NOMO-1 treated with DMSO at 0.1 percent for 48 hours (cell line): ENCODE measurements around the gene TAPBP.
"Not testable (repeated sequence)": the region's sequence is repeated elsewhere in the genome, so short reads cannot be mapped to it uniquely, and the experiment has no call there.

ENCODE experiments used
- DNase-seq: peaks from one replicate; lab custom pipeline; 2025; ENCODE audit not compliant: unreplicated experiment; lab: John Stamatoyannopoulos, UW

Gene TAPBP

DNA sequence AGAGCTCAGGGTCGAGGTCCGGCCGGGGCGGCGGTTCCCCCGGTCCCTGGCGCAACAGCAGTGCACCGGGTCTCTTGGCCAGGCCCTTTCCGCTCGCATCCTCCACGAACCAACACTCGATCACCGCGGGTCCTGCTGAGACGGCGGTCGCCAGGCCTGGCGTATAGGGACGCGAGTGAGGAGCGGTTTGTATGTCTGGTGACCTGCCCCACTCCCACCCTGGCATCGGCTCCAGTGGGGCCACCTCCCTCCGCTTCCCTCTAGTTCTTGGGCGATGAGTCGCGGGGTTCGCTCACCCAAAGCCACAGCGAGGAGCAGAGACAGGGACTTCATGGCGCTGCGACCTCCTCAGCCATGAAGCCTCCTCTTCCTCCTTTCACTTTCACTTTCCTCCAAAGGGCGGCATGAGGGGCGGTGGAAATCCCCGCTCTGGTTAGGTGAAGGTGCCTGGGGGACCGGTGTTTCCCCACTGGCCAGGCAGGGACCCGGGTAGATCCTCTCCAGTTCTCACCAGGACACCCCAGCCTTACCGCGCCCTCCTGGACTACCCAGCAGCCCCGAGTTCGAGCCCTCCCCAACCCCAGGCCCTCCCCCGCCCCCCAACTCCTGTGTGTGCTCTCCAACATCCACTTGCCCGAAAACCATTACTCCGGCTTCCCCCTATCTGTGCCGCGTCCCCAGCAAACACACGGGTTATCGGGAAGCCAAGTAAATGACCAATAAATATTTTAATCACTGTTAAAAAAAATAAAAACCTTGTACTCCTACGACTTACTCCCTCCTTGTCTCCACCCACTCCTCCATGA lies at the start of gene TAPBP:
Gene TAPBP, minus strand, starts transcription at position 370 of the 806 bp plus-strand sequence. Its CDS starts 37 bp downstream, at position 333.
- peak; percentile 62 for DNase-seq

DNA sequence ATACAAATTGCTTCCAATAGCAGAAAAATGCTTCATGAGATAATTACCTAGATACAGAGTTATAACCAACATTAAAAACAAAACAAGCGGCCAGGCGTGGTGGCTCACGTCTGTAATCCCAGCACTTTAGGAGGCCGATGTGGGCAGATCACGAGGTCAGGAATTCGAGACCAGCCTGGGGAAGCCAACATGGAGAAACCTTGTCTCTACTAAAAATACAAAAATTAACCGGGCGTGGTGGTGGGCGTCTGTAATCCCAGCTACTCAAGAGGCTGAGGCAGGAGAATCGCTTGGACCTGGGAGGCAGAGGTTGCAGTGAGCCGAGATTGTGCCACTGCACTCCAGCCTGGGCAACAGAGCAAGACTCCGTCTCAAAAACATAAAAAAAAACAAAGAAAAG lies 49.6 kb upstream of the TAPBP start:
- not testable (repeated sequence) for DNase-seq

DNA sequence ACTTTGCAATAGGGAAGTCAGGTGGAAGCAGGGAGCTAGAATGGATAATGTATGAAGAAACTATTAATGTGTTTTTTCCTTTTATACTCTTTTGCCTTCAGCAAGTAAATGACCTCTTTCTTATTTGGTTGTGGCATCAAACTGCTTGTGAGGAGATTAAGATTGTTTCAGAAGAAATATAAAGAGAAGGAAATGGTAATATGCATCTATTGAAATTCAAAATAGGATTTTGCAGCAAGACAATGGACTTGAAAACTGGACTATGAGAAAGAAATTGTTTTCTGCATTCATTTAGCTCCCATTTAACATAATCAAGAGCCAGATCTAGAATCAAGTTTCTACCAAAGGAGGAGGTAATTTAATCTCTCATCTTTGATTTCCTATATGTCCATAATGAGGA lies 45.5 kb upstream of the TAPBP start:
- DNase-seq: no peak

DNA sequence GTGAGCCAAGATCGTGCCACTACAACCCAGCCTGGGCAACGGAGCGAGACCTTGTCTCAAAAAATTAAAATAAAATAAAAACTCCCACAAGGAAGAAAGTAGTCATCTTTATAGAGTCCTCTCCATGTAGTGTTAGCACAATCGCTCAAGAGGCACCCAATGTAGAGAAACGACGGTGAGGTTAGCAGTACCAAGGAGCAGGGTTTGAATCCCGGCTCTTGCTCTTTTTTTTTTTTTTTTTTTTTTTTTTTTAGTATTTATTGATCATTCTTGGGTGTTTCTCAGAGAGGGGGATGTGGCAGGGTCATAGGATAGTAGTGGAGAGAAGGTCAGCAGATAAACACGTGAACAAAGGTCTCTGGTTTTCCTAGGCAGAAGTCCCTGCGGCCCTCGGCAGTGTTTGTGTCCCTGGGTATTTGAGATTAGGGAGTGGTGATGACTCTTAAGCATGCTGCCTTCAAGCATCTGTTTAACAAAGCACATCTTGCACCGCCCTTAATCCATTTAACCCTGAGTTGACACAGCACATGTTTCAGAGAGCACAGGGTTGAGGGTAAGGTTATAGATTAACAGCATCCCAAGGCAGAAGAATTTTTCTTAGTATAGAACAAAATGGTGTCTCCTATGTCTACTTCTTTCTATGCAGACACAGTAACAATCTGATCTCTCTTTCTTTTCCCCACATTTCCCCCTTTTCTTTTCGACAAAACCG lies 43.4 kb upstream of the TAPBP start:
- DNase-seq: not testable (repeated sequence)

DNA sequence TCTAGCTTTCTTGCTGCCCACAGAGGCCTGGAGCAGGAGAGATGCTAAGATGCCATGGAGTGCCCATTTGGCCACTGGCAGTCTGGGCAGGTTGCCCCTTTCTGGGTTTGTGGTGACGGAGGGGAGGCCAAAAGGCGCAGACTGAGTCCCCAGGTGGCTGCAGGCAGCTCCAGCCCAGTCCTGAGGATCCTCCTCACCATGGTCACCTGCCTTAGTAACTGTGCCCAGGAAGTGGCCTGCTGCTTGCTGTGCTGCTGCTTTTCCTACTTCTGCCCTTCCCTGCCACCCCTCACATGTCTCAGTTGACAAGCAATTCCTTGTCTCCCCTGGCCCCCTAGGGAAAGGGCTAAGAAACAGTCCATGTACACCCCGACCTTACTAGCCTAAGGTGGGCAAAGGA lies 42.4 kb upstream of the TAPBP start:
- no peak for DNase-seq

DNA sequence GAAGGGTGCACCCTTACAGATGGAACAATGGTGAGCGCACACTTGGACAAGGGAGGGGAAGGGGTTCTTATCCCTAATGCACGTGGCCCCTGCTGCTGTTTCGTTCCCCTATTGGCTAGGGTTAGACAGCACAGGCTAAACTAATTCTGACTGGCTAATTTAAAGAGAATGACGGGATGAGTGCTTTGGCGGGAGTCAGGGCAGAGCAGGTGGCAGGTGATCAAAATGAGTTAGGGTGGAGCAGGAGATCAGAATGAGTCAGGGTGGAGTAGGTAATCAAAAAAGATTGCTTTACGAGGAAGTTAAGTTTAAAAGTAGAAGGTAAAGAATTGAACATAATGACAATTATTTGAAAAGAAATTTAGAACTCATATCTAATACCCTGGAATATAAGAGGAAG lies 42.0 kb upstream of the TAPBP start:
- DNase-seq: not testable (repeated sequence)

DNA sequence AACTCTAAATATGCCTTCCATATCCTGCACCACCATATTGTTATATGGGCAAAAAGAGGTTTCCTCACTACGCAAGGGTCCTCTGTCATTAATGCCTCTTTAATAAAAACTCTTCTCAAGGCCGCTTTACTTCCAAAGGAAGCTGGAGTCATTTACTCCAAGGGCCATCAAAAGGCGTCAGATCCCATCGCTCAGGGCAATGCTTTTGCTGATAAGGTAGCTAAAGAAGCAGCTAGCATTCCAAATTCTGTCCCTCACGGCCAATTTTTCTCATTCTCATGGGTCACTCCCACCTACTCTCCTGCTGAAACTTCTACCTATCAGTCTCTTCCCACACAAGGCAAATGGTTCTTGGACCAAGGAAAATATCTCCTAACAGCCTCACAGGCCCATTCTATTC lies 33.9 kb upstream of the TAPBP start:
- no peak for DNase-seq

DNA sequence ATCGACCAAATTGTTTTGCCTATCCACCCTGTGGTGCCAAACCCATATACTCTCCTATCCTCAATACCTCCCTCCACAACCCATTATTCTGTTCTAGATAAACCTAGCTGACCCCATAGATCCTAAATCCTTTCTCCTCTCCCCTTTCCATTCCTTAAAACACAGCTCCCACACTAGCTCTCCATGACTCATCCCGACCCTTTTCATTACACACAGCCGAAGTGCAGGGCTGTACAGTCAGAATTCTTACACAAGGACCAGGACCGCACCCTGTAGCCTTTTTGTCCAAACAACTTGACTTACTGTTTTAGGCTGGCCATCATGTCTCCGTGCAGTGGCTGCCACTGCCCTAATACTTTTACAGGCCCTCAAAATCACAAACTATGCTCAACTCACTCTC lies 33.1 kb upstream of the TAPBP start:
- DNase-seq: not testable (repeated sequence)

DNA sequence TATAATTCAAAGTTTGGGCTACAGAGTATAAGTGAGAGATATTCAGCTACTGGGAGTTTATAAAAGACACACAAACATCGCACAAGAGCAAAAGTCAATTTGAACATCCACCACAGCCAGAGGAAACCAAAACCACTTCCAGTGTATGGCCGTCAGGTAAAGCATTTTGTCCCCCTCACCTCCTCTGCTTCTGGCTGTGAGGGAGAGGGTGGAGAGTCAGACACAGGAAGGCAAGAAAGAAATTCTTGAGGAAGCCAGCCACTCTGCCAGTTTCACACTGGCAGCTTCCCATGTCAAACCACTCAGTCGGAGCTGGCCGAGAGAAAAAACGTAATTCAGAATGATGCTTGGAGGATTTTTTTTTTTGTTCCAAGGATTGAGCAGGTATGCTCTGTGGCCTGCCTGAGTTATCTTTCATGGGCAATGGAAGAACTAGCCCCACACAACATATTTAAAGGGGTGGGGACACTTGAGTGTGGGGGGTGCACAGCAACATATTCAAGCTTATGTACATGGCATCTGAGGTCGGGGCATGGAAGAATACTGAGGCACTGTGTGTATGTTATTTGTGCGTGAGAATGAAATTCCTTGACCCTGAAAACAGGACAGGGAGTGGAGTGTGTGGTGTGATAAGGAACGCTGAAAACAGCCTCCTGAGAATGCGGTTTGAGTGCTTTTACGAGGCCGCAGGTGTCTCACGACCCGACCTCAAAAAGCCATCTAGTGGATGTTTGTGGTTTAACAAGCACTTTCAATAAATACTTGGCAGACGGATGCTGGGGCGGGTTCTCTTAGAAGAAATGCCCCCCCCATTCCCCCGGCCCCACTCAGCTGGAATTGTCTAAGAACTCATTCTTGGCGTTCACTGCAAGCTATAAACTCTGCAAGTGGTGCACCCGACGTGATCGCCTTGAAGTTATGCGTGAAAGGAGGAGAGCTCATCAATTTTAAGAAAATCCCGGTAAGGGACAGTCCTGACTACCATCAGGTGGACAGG lies 31.1 kb upstream of the TAPBP start:
- peak; percentile 40 for DNase-seq

DNA sequence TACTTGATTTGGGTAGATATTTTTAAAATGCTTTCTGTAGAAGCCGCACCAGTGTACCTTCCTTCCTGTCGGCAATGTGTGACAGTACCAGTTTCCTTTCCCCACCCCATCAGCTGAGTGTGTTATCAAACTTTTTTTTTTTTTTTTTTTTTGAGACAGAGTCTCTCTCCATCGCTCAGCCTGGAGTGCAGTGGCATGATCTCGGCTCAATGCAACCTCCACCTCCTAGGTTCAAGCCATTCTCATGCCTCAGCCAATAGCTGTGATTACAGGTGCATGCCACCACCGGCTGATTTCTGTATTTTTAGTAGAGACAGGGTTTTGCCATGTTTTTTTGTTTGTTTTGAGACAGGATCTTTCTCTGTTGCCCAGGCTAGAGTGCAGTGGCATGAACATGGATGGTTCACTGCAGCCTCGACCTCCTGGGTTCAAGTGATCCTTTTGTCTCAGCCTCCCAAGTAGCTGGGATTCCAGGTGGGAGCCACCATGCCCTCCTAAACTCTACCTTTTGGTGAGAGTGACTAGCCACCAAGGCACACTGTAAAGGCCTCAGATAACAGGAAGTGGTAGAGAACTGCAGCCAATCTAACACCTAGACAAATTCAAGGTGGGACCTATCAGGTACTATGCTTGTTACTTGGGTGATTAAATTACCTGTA lies 30.2 kb upstream of the TAPBP start:
- no peak for DNase-seq

DNA sequence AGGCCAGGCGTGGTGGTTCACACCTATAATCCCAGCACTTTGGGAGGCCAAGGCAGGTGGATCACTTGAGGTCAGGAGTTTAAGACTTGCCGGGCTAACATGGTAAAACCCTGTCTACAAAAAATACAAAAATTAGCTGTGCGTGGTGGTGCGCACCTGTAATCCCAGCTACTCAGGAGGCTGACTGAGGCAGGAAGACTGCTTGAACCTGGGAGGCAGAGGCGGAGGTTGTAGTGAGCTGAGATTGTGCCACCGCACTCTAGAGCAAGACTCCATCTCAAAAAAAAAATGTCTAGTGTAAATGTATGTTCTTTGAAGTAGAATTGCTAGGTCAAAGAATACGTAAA lies 29.7 kb upstream of the TAPBP start:
- DNase-seq: not testable (repeated sequence)

DNA sequence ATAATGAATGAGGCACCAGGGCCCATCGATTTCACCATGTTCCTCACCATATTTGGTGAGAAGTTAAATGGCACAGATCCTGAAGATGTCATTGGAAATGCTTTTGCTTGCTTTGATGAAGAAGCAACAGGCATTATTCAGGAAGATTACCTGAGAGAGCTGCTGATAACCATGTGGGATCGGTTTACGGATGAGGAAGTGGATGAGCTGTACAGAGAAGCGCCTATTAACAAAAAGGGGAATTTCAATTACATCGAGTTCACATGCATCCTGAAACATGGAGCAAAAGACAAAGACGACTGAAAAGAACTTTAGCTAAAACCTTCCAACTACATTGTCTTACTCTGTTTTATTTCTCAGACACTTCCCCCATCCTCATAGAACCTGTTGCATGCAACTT lies 25.3 kb upstream of the TAPBP start:
- DNase-seq: no peak

DNA sequence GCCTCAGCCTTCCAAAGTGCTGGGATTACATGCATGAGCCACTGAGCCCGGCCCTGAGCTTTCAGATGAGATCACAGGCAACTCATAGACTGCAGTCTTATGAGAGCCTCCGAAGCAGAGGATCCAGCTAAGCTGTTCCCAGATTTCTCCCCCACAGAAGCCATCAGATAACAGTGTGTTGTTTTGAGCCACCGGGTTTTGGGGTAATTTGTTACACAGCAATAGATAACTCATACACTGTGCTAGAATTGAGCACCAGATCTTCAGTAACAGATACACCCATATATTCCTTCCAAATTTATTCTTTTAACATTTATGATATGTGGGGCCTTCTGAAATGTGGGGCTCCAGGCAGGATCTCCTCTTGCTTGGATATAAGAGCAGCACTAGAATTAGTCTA lies 22.6 kb upstream of the TAPBP start:
- no peak for DNase-seq

DNA sequence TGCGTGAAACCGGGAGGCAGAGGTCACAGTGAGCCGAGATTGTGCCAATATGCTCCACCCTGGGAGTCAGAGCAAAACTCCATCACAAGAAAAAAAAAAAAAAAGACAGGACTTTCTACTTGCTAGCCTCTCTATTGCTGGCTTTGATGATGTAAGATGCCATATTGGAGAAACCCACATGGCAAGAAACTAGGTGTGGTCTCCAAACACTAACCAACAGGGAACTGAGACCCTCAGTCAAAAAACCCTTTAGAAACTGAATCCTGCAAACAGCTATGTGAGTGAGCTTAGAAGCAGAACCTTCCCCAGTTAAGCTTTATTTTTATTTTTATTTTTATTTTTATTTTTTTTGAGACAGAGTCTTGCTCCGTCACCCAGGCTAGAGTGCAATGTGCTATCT lies 22.0 kb upstream of the TAPBP start:
- DNase-seq: no peak

DNA sequence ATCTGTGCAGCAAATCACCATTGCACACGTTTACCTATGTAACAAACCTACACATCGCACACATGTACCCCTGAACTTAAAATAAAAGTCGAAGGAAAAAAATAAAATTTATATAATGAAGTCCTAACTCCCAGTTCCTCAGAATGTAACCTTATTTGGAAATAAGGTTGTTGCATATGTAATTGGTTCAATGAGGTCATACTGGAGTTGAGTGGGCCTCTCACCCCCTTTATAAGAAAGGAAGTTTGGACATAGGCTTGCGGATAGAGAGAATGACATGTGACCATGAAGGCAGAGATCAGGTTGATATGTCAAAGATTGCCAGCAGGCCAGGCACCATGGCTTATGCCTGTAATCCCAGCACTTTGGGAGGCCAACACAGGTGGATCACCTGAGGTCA lies 19.8 kb upstream of the TAPBP start:
- no peak for DNase-seq

DNA sequence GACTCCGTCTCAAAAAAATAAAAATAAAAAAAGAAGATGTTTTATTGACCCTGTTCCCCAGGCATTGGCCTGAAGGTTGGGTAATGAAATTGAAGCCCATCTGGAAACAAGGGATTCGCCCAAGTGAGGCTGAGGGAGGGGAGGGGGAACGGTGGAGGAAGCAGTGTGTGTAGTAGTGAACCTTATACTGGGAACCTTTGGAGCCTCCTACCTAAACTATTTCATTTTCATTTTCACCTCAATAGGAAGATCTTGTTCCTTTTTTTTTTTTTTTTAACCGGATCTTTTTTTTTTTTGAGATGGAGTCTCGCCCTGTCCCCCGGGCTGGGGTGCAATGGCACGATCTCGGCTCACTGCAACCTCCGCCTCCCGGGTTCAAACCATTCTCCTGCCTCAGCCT lies 16.9 kb upstream of the TAPBP start:
- DNase-seq: no peak

DNA sequence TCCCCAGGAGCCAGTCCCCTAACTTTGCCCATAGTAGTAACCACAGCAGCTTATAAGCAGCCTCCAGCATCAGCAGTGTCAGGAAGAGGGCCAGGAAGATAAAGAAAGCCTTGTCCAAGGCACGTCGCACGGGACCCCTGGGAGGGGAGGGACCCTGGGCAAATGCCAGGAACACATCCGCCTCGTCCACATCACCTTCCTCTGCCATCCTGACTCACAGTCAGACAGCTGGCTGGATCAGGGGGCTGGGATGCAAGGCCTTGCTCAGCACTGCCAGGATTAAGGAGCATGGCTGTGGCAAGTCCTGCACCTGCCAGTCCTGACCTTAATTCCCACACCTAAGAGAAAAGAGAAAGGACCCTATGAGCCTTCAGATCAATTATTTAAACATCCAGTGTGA lies 15.2 kb upstream of the TAPBP start:
- no peak for DNase-seq

DNA sequence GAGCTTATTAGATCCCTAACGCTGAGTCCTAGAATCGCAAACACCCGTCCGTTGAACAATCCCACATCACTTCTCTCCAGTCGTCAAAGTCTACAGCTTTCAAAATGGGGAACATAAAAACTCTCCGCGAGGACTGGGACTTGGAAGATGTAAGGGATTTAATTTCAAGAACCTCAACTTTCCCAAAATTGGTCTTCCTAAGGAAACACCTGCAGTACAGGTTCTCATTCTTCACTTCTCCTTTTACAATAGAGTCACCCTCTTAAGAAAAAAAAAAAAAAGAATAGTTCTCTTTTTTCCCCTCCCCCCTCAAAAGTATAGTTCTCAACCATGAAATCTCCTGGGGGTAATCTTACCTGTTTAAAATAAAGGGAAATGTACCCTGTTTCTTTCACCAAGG lies 10.2 kb upstream of the TAPBP start:
- peak; percentile 8 for DNase-seq

DNA sequence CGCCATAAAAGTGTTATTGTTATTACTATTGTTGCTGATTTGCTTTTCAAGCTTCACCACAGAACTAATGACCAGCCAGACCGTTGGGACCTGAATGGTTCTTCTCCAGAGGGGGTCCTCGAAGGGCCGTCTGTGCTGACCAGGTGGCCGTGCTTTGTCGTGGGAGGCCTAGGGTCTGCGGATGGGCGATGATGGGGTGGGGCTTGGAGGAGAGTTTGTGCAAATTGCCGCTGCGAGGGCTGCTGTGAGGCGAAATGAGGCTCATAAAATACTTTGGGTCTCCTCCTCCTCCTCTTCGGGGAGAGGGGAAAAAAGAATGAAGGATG lies 9.7 kb upstream of the TAPBP start:
- DNase-seq: no peak

DNA sequence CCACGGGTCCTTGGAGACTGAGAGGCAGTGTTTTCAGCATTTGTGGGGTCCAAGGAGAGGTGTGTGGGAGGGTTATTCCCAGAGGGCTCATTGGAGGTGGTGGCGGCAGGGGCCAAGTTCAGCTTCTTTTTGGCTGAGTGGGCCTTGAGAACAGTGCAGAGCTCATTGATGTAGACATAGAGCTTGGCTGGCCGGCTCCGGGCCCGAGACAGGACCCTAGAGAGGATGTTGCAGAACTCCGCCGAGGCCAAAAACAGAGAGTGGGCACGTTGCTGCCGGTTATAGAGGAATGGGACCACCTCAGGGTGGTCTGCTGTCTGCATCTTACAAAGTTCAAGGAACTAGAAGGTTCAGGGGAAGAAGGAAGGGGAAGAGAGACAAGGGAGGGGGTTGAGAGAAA lies 7.3 kb upstream of the TAPBP start:
- no peak for DNase-seq
